Fibroblast of pulmonary artery (primary cell): ENCODE measurements around the gene ENTPD1.
A peak's percentile ranks its signal among the peaks of the same experiment; 100 is the strongest.
"Not testable (repeated sequence)": the region's sequence is repeated elsewhere in the genome, so short reads cannot be mapped to it uniquely, and the experiment has no call there.

ENCODE experiments used
- DNase-seq: peaks from one replicate; pipeline ENCODE4 v3.0.0-alpha.2; 2010; ENCODE audit warnings: low read depth
- H3K4me3 ChIP-seq: replicated peaks from 2 replicates; pipeline ENCODE4 v1.5.1; 2011; ENCODE audit warnings: low read depth, mild to moderate bottlenecking, control low read depth, low read length, moderate library complexity
- CTCF ChIP-seq: IDR thresholded peaks from 2 replicates; pipeline ENCODE4 v1.5.1; 2011; ENCODE audit warnings: mild to moderate bottlenecking, control low read depth, low read length, inconsistent platforms; ENCODE audit errors: missing control alignments

ENTPD1 gene

GRCh38 chr10:95907456-95908253 lies 151.7 kb downstream of the ENTPD1 start, which contains the start of gene CC2D2B:
Gene CC2D2B (plus strand): TSS chr10:95907975. CDS start chr10:95911324, 3,349 bp downstream.
- TF ChIP-seq CTCF, result no peak
- H3K4me3 ChIP-seq, result peak within 1 kb of the TSS; percentile 78

GRCh38 chr10:95908450-95908849 lies 152.5 kb downstream of the ENTPD1 start:
- no peak overlapping the region for H3K4me3 ChIP-seq
- DNase-seq, result no peak
- TF ChIP-seq CTCF, result no peak

More at GRCh38 chr10:95907456-95908253, 151.7 kb downstream of the ENTPD1 start, which contains the start of gene CC2D2B:
- peak; percentile 81 for DNase-seq

GRCh38 chr10:95909561-95909960 lies 153.6 kb downstream of the ENTPD1 start:
- DNase-seq, result no peak

GRCh38 chr10:95916039-95916438 lies 160.1 kb downstream of the ENTPD1 start:
- H3K4me3 ChIP-seq, DNase-seq: not testable (repeated sequence)

More at GRCh38 chr10:95909561-95909960, 153.6 kb downstream of the ENTPD1 start:
- TF ChIP-seq CTCF, result no peak
- no peak overlapping the region for H3K4me3 ChIP-seq
